B cell (primary cell): Measurements from ENCODE around the gene ZIC4.

Experiments used
- CTCF ChIP-seq: fragments of 200-600 bp; IDR thresholded peaks from one replicate; pipeline ENCODE4 v1.8.0; 2022; ENCODE audit warnings: antibody characterized with exemption, mild to moderate bottlenecking
- EZH2 ChIP-seq: IDR thresholded peaks from 2 replicates; pipeline ENCODE4 v1.6.1; 2012; ENCODE audit warnings: borderline replicate concordance, low read depth, mild to moderate bottlenecking, moderate library complexity, low read length; ENCODE audit not compliant: insufficient read depth, poor library complexity, severe bottlenecking

- no peak for TF ChIP-seq CTCF
- TF ChIP-seq EZH2 = no peak
These were observed 914 bp downstream of the ZIC4 start for GRCh38 chr3:147405231-147406027.
